Cardiac muscle cell (in vitro differentiated cells and primary cell): ENCODE data around the gene CORO1C. TPM values are rescaled to one million over a fixed set of nuclear protein-coding genes. Genes with fewer than 3 reads are reported as not detected.

Experiments used
- DNase-seq, 2 donors: peaks; one replicate each; pipeline versions ENCODE4 v3.0.0 to v3.0.0-alpha.2; 2010 to 2017; ENCODE audit warnings: low read depth in 1 of 2, low spot score in 1 of 2
- H3K27ac ChIP-seq: fragments of 200-600 bp; sonication (generic); 2 replicates; pipeline ENCODE4 v1.5.1; 2016
- H3K27me3 ChIP-seq: fragments of 200-600 bp; sonication (generic); 2 replicates; pipeline ENCODE4 v1.6.0; 2016; ENCODE audit warnings: control low read depth
- H3K36me3 ChIP-seq: fragments of 200-600 bp; sonication (generic); 2 replicates; pipeline ENCODE4 v1.5.1; 2016; ENCODE audit warnings: control low read depth
- H3K4me1 ChIP-seq: fragments of 200-600 bp; sonication (generic); 2 replicates; pipeline ENCODE4 v1.8.1; 2017; ENCODE audit warnings: low read depth, mild to moderate bottlenecking, mixed run types
- H3K4me3 ChIP-seq: fragments of 200-600 bp; sonication (generic); 2 replicates; pipeline ENCODE4 v1.5.1; 2016; ENCODE audit warnings: mild to moderate bottlenecking
- H3K9me3 ChIP-seq: fragments of 200-600 bp; sonication (generic); 2 replicates; pipeline ENCODE4 v1.5.1; 2017; ENCODE audit warnings: low read depth, mild to moderate bottlenecking, control low read depth
- polyA plus RNA-seq: library from polyadenylated mRNA; unstranded; fragments of >200 nt; fragmentation: Nextera tagmentation; extraction: Ambion mirVana; gene quantifications from 2 replicates; pipeline ENCODE4 v1.2.1, GENCODE V29; 2016
- total RNA-seq: library from RNA; depleted of rRNA; stranded (reverse); fragments of >200 nt; gene quantifications from 2 replicates; pipeline ENCODE4 v1.2.3, GENCODE V29; 2016
- TF ChIP-seq, protein P1 (sequence below): IDR thresholded peaks from 2 replicates; pipeline ENCODE4 v1.5.1; 2012; ENCODE audit warnings: low read depth, mild to moderate bottlenecking, low read length

CORO1C gene
- 48.0 and 65.4 TPM in 2 replicates for total RNA-seq
- polyA plus RNA-seq = 67.5 and 72.5 TPM in 2 replicates

- H3K4me1 ChIP-seq = peaks cover 15% of the 10 kb centered on the region
- no peaks in the 10 kb centered on the region for H3K36me3 ChIP-seq
- TF ChIP-seq, protein P1, sequence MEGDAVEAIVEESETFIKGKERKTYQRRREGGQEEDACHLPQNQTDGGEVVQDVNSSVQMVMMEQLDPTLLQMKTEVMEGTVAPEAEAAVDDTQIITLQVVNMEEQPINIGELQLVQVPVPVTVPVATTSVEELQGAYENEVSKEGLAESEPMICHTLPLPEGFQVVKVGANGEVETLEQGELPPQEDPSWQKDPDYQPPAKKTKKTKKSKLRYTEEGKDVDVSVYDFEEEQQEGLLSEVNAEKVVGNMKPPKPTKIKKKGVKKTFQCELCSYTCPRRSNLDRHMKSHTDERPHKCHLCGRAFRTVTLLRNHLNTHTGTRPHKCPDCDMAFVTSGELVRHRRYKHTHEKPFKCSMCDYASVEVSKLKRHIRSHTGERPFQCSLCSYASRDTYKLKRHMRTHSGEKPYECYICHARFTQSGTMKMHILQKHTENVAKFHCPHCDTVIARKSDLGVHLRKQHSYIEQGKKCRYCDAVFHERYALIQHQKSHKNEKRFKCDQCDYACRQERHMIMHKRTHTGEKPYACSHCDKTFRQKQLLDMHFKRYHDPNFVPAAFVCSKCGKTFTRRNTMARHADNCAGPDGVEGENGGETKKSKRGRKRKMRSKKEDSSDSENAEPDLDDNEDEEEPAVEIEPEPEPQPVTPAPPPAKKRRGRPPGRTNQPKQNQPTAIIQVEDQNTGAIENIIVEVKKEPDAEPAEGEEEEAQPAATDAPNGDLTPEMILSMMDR = peak; percentile 75
- no peaks in the 10 kb centered on the region for H3K9me3 ChIP-seq
- peak within 1 kb of the TSS; percentile 98 for H3K4me3 ChIP-seq
- no peaks in the 10 kb centered on the region for H3K27me3 ChIP-seq
- DNase-seq = peak; percentile 97
- H3K27ac ChIP-seq = peak within 1 kb of the TSS; percentile 95
Measured at GRCh38 chr12:108731105-108731865, at the start of gene CORO1C. Gene CORO1C, minus strand, starts transcription at chr12:108731518. Its CDS starts 30,200 bp downstream, at chr12:108701318.

DNA sequence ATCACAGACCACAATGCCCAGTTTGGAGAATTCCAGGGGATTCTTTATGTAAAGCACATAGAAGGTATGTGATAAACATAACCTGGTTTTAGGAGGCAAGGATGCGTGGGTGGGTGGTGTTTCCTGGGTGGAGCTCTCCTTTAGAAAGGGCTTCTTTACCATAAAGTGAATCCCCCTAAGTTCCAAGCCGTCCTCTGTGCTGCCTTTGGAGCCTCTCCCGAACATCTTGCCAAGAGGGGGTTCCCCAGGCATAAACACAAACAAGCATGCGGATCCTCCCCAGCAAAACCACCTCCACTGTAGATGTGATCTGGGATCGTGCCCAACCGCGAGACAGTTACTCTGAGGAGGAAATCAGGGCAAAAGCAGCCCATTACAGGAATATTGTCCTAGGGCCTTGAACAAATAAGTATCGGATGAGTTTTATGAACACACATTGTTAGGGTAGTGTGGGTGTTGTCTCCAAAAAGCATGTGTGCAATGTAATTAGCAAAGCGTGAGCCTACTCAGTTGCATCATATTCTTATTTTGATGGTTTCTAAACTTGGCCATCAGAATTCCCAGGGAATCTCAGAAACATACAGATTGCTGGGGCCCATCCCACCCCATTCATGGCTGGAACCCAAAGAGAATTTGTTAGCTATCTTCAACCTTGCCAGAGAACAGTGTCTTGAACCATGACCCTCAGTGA is 48.8 kb upstream of the CORO1C start:
- peak in 1 of 2 donors; percentile 67 for DNase-seq
- TF ChIP-seq, protein P1 = no peak

GRCh38 chr12:108778053-108778452 is 46.7 kb upstream of the CORO1C start:
- no peaks in the 10 kb centered on the region for H3K36me3 ChIP-seq
- no peaks in the 10 kb centered on the region for H3K27me3 ChIP-seq
- no peak for DNase-seq
- TF ChIP-seq, protein P1 = no peak
- no peaks in the 10 kb centered on the region for H3K9me3 ChIP-seq
- H3K4me1 ChIP-seq = peaks cover 2% of the 10 kb centered on the region
- no peak overlapping the region for H3K4me3 ChIP-seq
- no peak overlapping the region for H3K27ac ChIP-seq

More for the DNA sequence above, 48.8 kb upstream of the CORO1C start:
- no peaks in the 10 kb centered on the region for H3K27me3 ChIP-seq
- H3K36me3 ChIP-seq = no peaks in the 10 kb centered on the region
- peaks cover 18% of the 10 kb centered on the region for H3K4me1 ChIP-seq
- no peaks in the 10 kb centered on the region for H3K9me3 ChIP-seq
- H3K27ac ChIP-seq = no peak overlapping the region
- no peak overlapping the region for H3K4me3 ChIP-seq

GRCh38 chr12:108777156-108777555 is 45.8 kb upstream of the CORO1C start:
- H3K27ac ChIP-seq = no peak overlapping the region
- no peak for DNase-seq
- H3K9me3 ChIP-seq = no peaks in the 10 kb centered on the region
- H3K4me1 ChIP-seq = no peaks in the 10 kb centered on the region
- H3K4me3 ChIP-seq = no peak overlapping the region
- no peaks in the 10 kb centered on the region for H3K27me3 ChIP-seq
- H3K36me3 ChIP-seq = no peaks in the 10 kb centered on the region
- TF ChIP-seq, protein P1 = no peak

DNA sequence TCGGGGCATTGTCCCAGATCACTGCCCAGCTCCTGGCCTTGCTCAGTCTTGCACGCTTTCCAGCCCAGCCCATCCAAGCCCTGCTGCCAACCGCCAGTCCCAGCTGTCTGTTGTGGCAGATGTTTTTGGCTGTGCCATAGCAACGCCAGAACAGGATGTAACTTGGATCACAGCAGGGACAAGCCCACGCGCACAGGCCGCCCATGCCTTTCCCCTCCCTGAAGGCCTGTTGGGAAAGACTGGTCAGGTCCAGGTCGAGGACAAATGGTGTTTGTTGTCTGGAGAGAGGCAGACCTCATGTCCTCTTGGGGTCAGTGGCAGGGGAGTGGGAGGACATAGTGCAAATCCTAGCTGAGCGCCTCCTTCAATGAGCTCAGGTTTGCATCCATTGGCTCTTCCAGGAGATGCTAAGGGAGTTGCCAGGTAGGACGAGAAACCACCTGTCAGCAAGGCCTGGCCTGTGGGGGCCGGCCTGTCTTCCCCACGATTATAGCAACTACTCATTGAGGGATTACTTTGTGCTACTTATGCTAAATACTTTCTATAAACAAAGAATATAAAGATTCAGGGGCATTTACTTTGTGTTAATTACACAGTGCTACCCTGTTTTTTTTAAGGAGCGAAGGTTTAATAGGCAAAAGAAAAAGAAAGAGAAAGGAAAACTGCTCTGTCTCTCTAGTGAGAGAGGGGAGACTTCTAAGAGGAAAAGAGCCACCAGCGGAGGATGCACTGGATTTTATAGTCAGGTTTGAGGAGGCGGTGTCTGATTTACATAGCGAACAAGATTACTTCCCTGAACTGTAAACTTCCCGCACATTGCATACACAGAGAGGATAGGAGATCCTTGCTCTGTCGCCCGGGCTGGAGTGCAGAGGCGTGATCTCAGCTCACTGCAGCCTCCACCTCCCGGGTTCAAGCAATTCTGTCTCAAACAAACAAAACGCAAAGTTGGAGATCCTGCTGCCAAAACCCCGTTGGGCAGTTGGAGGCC is 42.8 kb upstream of the CORO1C start:
- TF ChIP-seq, protein P1 = no peak
- no peaks in the 10 kb centered on the region for H3K36me3 ChIP-seq
- H3K27ac ChIP-seq = no peak overlapping the region
- no peaks in the 10 kb centered on the region for H3K9me3 ChIP-seq
- H3K4me1 ChIP-seq = no peaks in the 10 kb centered on the region
- no peak overlapping the region for H3K4me3 ChIP-seq
- peak in 1 of 2 donors; percentile 93 for DNase-seq
- no peaks in the 10 kb centered on the region for H3K27me3 ChIP-seq
